SKM-1 (cell line): ENCODE results near the gene AQP12B.
"Not testable (repeated sequence)": the region's sequence is repeated elsewhere in the genome, so short reads cannot be mapped to it uniquely, and the experiment has no call there.

Experiments
- DNase-seq: peaks from one replicate; lab custom pipeline; 2025; ENCODE audit not compliant: unreplicated experiment; lab: John Stamatoyannopoulos, UW

The AQP12B gene

GRCh38 chr2:240701736-240702639, 19.3 kb upstream of the AQP12B start:
- no peak for DNase-seq

- DNase-seq = no peak
These were observed 18.5 kb upstream of the AQP12B start for GRCh38 chr2:240701091-240701735.

- DNase-seq = not testable (repeated sequence)
These were observed 17.9 kb upstream of the AQP12B start for GRCh38 chr2:240700616-240701015.

- DNase-seq = not testable (repeated sequence)
These were observed 17.1 kb upstream of the AQP12B start for GRCh38 chr2:240699835-240700234.

- DNase-seq = not testable (repeated sequence)
These were observed 16.3 kb upstream of the AQP12B start for GRCh38 chr2:240698852-240699561.

GRCh38 chr2:240696469-240696868, 13.8 kb upstream of the AQP12B start:
- not testable (repeated sequence) for DNase-seq

- not testable (repeated sequence) for DNase-seq
These were observed 12.9 kb upstream of the AQP12B start for GRCh38 chr2:240695593-240695992.

- DNase-seq = not testable (repeated sequence)
These were observed 11.6 kb upstream of the AQP12B start for GRCh38 chr2:240694304-240694703.

GRCh38 chr2:240692583-240693561, 10.2 kb upstream of the AQP12B start:
- not testable (repeated sequence) for DNase-seq

GRCh38 chr2:240691631-240692420, 9.1 kb upstream of the AQP12B start, which contains the start of gene AQP12A:
Gene AQP12A, plus strand, starts transcription at chr2:240691866. Its CDS starts 48 bp downstream, at chr2:240691914.
- DNase-seq = not testable (repeated sequence)

GRCh38 chr2:240691075-240691427, 8.4 kb upstream of the AQP12B start:
- not testable (repeated sequence) for DNase-seq

- not testable (repeated sequence) for DNase-seq
These were observed 7.9 kb upstream of the AQP12B start for GRCh38 chr2:240690421-240691074.

GRCh38 chr2:240689975-240690374, 7.3 kb upstream of the AQP12B start:
- DNase-seq = no peak

GRCh38 chr2:240688553-240688919, 5.9 kb upstream of the AQP12B start:
- DNase-seq = no peak

GRCh38 chr2:240687741-240688552, 5.3 kb upstream of the AQP12B start:
- no peak for DNase-seq

GRCh38 chr2:240687045-240687740, 4.5 kb upstream of the AQP12B start:
- no peak for DNase-seq

- no peak for DNase-seq
These were observed 3.8 kb upstream of the AQP12B start for GRCh38 chr2:240686460-240686859.
